Subcutaneous abdominal adipose tissue (tissue), 5 donors: ENCODE measurements around the gene CD101.

Experiments
- H3K27ac ChIP-seq: one replicate; pipeline ENCODE4 v1.7.0; 2013; ENCODE audit warnings: low read depth, mild to moderate bottlenecking, inconsistent platforms, low read length, moderate library complexity
- H3K27me3 ChIP-seq, 5 donors: one replicate each; pipeline ENCODE4 v1.7.0; 2013; ENCODE audit warnings: low read length in 5 of 5, inconsistent platforms in 1 of 5; ENCODE audit not compliant: control insufficient read depth in 5 of 5, insufficient read depth in 4 of 5
- H3K36me3 ChIP-seq, 5 donors: one replicate each; pipeline ENCODE4 v1.7.0; 2013; ENCODE audit warnings: low read length in 5 of 5; ENCODE audit not compliant: control insufficient read depth in 5 of 5, insufficient read depth in 5 of 5
- H3K4me1 ChIP-seq, 5 donors: one replicate each; pipeline ENCODE4 v1.7.0; 2013; ENCODE audit warnings: low read length in 5 of 5, mild to moderate bottlenecking in 3 of 5, moderate library complexity in 1 of 5; ENCODE audit not compliant: control insufficient read depth in 5 of 5, insufficient read depth in 5 of 5
- H3K4me3 ChIP-seq, 5 donors: one replicate each; pipeline ENCODE4 v1.7.0; 2013; ENCODE audit warnings: low read length in 5 of 5, low read depth in 1 of 5
- H3K9ac ChIP-seq, 5 donors: one replicate each; pipeline ENCODE4 v1.7.0; 2013; ENCODE audit warnings: low read length in 5 of 5, mild to moderate bottlenecking in 4 of 5, moderate library complexity in 3 of 5
- H3K9me3 ChIP-seq, 5 donors: one replicate each; pipeline ENCODE4 v1.7.0; 2013; ENCODE audit warnings: low read length in 5 of 5; ENCODE audit not compliant: control insufficient read depth in 5 of 5
- donor health status: healthy.
- donor health status: healthy.
- donor health status: healthy.
- donor health status: healthy.
- donor health status: healthy.

The CD101 gene

GRCh38 chr1:117026361-117026760 lies 24.8 kb downstream of the CD101 start:
- Histone ChIP-seq H3K9me3 (no peaks in the 10 kb centered on the region), H3K4me1 (peaks cover 0 to 11% (median 0%) of the 10 kb centered on the region in 5 donors), H3K27me3 (peaks cover 0 to 5% (median 0%) of the 10 kb centered on the region in 5 donors), H3K27ac (no peak overlapping the region), H3K36me3 (no peaks in the 10 kb centered on the region), H3K4me3 (no peak overlapping the region), H3K9ac (no peak overlapping the region)

- Histone ChIP-seq H3K9me3 (no peaks in the 10 kb centered on the region), H3K27me3 (no peaks in the 10 kb centered on the region), H3K9ac (no peak overlapping the region), H3K36me3 (no peaks in the 10 kb centered on the region), H3K4me1 (peaks cover 0 to 11% (median 0%) of the 10 kb centered on the region in 5 donors), H3K27ac (no peak overlapping the region), H3K4me3 (no peak overlapping the region)
Observed at GRCh38 chr1:117029685-117030084, 28.1 kb downstream of the CD101 start.

GRCh38 chr1:117030271-117030877 lies 28.8 kb downstream of the CD101 start:
- Histone ChIP-seq H3K9me3 (no peaks in the 10 kb centered on the region), H3K27ac (no peak overlapping the region), H3K27me3 (no peaks in the 10 kb centered on the region), H3K4me1 (peaks cover 0 to 11% (median 0%) of the 10 kb centered on the region in 5 donors), H3K36me3 (no peaks in the 10 kb centered on the region), H3K4me3 (no peak overlapping the region), H3K9ac (no peak overlapping the region)

GRCh38 chr1:117032266-117032665 lies 30.7 kb downstream of the CD101 start:
- H3K4me3 ChIP-seq, result no peak overlapping the region
- no peaks in the 10 kb centered on the region for H3K9me3 ChIP-seq
- H3K4me1 ChIP-seq, result no peaks in the 10 kb centered on the region
- H3K9ac ChIP-seq, result no peak overlapping the region
- H3K36me3 ChIP-seq, result no peaks in the 10 kb centered on the region
- H3K27ac ChIP-seq, result no peak overlapping the region
- H3K27me3 ChIP-seq, result no peaks in the 10 kb centered on the region

GRCh38 chr1:117032681-117033539 lies 31.4 kb downstream of the CD101 start:
- no peaks in the 10 kb centered on the region for H3K4me1 ChIP-seq
- H3K4me3 ChIP-seq, result no peak overlapping the region
- H3K9ac ChIP-seq, result no peak overlapping the region
- no peaks in the 10 kb centered on the region for H3K27me3 ChIP-seq
- H3K36me3 ChIP-seq, result no peaks in the 10 kb centered on the region
- H3K9me3 ChIP-seq, result no peaks in the 10 kb centered on the region
- no peak overlapping the region for H3K27ac ChIP-seq

- no peaks in the 10 kb centered on the region for H3K4me1 ChIP-seq
- H3K27me3 ChIP-seq, result no peaks in the 10 kb centered on the region
- no peak overlapping the region for H3K4me3 ChIP-seq
- H3K27ac ChIP-seq, result no peak overlapping the region
- H3K36me3 ChIP-seq, result no peaks in the 10 kb centered on the region
- H3K9ac ChIP-seq, result no peak overlapping the region
- no peaks in the 10 kb centered on the region for H3K9me3 ChIP-seq
Observed at GRCh38 chr1:117033772-117034171, 32.2 kb downstream of the CD101 start.

- H3K27me3 ChIP-seq, result peaks cover 0 to 3% (median 0%) of the 10 kb centered on the region in 5 donors
- no peak overlapping the region for H3K27ac ChIP-seq
- H3K9me3 ChIP-seq, result no peaks in the 10 kb centered on the region
- no peaks in the 10 kb centered on the region for H3K36me3 ChIP-seq
- H3K4me1 ChIP-seq, result no peaks in the 10 kb centered on the region
- no peak overlapping the region for H3K9ac ChIP-seq
- H3K4me3 ChIP-seq, result no peak overlapping the region
Observed at GRCh38 chr1:117034791-117035290, 33.3 kb downstream of the CD101 start.

- Histone ChIP-seq H3K4me1 (no peaks in the 10 kb centered on the region), H3K27me3 (peaks cover 0 to 3% (median 0%) of the 10 kb centered on the region in 5 donors), H3K9ac (no peak overlapping the region), H3K4me3 (no peak overlapping the region), H3K27ac (no peak overlapping the region), H3K9me3 (no peaks in the 10 kb centered on the region), H3K36me3 (no peaks in the 10 kb centered on the region)
Observed at GRCh38 chr1:117036018-117036461, 34.5 kb downstream of the CD101 start.

- Histone ChIP-seq H3K9me3 (no peaks in the 10 kb centered on the region), H3K27me3 (peaks cover 0 to 3% (median 0%) of the 10 kb centered on the region in 5 donors), H3K9ac (no peak overlapping the region), H3K36me3 (no peaks in the 10 kb centered on the region), H3K4me3 (no peak overlapping the region), H3K4me1 (no peaks in the 10 kb centered on the region), H3K27ac (no peak overlapping the region)
Observed at GRCh38 chr1:117037802-117038201, 36.2 kb downstream of the CD101 start.

GRCh38 chr1:117038236-117038635 lies 36.7 kb downstream of the CD101 start:
- Histone ChIP-seq H3K4me1 (no peaks in the 10 kb centered on the region), H3K9ac (no peak overlapping the region), H3K36me3 (no peaks in the 10 kb centered on the region), H3K9me3 (no peaks in the 10 kb centered on the region), H3K27ac (no peak overlapping the region), H3K27me3 (peaks cover 0 to 3% (median 0%) of the 10 kb centered on the region in 5 donors), H3K4me3 (no peak overlapping the region)
